ENCODE results near the gene NUTF2. TPM values are rescaled to one million over a fixed set of nuclear protein-coding genes. Genes with fewer than 3 reads are reported as not detected.
A peak's percentile ranks its signal among the peaks of the same experiment; 100 is the strongest.

Gene NUTF2
- total RNA-seq, 2 donors from 2014 or later: 201 to 218 TPM

DNA sequence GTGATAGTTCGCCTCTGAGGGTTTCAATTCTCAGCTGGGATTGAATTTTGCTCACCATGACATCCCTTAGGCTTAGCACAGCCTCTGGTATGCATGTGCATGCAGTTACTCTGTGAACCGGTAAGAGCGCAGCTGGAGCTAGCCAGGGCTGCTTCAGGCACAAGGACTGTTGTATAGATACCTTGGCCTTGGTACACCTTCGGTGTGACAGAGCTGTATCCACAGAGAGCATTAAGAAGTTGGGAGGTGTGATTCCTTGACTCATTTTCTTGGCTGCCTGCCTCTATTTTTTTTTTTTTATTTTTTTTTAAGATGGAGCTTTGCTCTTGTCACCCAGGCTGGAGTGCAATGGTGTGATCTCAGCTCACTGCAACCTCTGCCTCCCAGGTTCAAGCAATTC, 2.2 kb upstream of the NUTF2 start:
- H3K27ac Mint-ChIP-seq: no peak overlapping the region
- peaks cover 9% of the 10 kb centered on the region for H3K36me3 Mint-ChIP-seq (ENCODE audit: low read depth)
- H3K4me1 ChIP-seq (ENCODE audit: control insufficient read depth, insufficient read depth, low read length): peaks cover 22% of the 10 kb centered on the region
- no peaks in the 10 kb centered on the region for H3K27me3 Mint-ChIP-seq (ENCODE audit: insufficient read depth)
- no peaks in the 10 kb centered on the region for H3K27me3 ChIP-seq (ENCODE audit: control insufficient read depth, insufficient read depth, low read length, poor library complexity, severe bottlenecking)
- H3K36me3 ChIP-seq (ENCODE audit: control insufficient read depth, insufficient read depth, low read length): peaks cover 11% of the 10 kb centered on the region
- WGBS, 2 experiments (ENCODE audit: insufficient coverage in 1 of 2, insufficient read length in 1 of 2): 84 to 85% methylated on average over 4 of the region's 4 CpGs
- H3K9ac ChIP-seq (ENCODE audit: extremely low read depth, low read length, poor library complexity, severe bottlenecking): no peak overlapping the region
- peak overlapping the region; percentile 90 for H3K4me3 ChIP-seq (ENCODE audit: low read length)
- TF ChIP-seq, protein P1, sequence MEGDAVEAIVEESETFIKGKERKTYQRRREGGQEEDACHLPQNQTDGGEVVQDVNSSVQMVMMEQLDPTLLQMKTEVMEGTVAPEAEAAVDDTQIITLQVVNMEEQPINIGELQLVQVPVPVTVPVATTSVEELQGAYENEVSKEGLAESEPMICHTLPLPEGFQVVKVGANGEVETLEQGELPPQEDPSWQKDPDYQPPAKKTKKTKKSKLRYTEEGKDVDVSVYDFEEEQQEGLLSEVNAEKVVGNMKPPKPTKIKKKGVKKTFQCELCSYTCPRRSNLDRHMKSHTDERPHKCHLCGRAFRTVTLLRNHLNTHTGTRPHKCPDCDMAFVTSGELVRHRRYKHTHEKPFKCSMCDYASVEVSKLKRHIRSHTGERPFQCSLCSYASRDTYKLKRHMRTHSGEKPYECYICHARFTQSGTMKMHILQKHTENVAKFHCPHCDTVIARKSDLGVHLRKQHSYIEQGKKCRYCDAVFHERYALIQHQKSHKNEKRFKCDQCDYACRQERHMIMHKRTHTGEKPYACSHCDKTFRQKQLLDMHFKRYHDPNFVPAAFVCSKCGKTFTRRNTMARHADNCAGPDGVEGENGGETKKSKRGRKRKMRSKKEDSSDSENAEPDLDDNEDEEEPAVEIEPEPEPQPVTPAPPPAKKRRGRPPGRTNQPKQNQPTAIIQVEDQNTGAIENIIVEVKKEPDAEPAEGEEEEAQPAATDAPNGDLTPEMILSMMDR (conservative IDR thresholded peaks at IDR 0.05): peak; percentile 22
- no peaks in the 10 kb centered on the region for H3K9me3 Mint-ChIP-seq
- H3K4me1 Mint-ChIP-seq: peaks cover 47% of the 10 kb centered on the region
- no peak overlapping the region for H3K27ac ChIP-seq (ENCODE audit: low read depth, low read length)
- H3K4me3 Mint-ChIP-seq: peak overlapping the region; percentile 85
- H3K9me3 ChIP-seq (ENCODE audit: control insufficient read depth, low read length): no peaks in the 10 kb centered on the region
- DNase-seq: no peak

GRCh38 chr16:67845291-67846062, 1.3 kb upstream of the NUTF2 start:
- peaks cover 17% of the 10 kb centered on the region for H3K36me3 ChIP-seq (ENCODE audit: control insufficient read depth, insufficient read depth, low read length)
- peaks cover 22% of the 10 kb centered on the region for H3K4me1 ChIP-seq (ENCODE audit: control insufficient read depth, insufficient read depth, low read length)
- peak overlapping the region; percentile 89 for H3K4me3 ChIP-seq (ENCODE audit: low read length)
- H3K27me3 Mint-ChIP-seq (ENCODE audit: insufficient read depth): no peaks in the 10 kb centered on the region
- H3K27ac Mint-ChIP-seq: peak overlapping the region; percentile 91
- H3K9ac ChIP-seq (ENCODE audit: extremely low read depth, low read length, poor library complexity, severe bottlenecking): peak overlapping the region; percentile 95
- H3K27ac ChIP-seq (ENCODE audit: low read depth, low read length): peak overlapping the region; percentile 96
- WGBS, 2 experiments (ENCODE audit: insufficient coverage in 1 of 2, insufficient read length in 1 of 2): 89 to 91% methylated on average over 4 to 5 of the region's 5 CpGs
- H3K4me3 Mint-ChIP-seq: peak overlapping the region; percentile 89
- H3K4me1 Mint-ChIP-seq: peaks cover 47% of the 10 kb centered on the region
- H3K36me3 Mint-ChIP-seq (ENCODE audit: low read depth): peaks cover 13% of the 10 kb centered on the region
- TF ChIP-seq, protein P1 (conservative IDR thresholded peaks at IDR 0.05): no peak
- no peaks in the 10 kb centered on the region for H3K27me3 ChIP-seq (ENCODE audit: control insufficient read depth, insufficient read depth, low read length, poor library complexity, severe bottlenecking)
- no peaks in the 10 kb centered on the region for H3K9me3 ChIP-seq (ENCODE audit: control insufficient read depth, low read length)
- no peak for DNase-seq
- H3K9me3 Mint-ChIP-seq: no peaks in the 10 kb centered on the region

DNA sequence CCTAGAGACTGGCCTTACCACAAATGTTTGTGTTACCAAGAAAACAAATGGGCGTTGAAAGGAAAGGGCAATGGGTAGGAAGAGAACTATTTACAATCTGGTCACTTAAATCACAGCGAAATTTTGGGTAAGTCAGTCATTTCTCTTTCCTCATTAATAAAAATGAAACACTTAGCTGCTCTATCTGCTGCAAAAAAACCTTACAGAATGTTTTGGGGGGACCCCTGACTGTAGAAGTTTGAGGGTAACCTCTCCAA, 742 bp upstream of the NUTF2 start:
- H3K4me1 Mint-ChIP-seq: peaks cover 47% of the 10 kb centered on the region
- WGBS, 2 experiments (ENCODE audit: insufficient coverage in 1 of 2, insufficient read length in 1 of 2): 55 to 67% methylated on average over 1 to 2 of the region's 2 CpGs

More for the DNA sequence above, 742 bp upstream of the NUTF2 start:
- peak overlapping the region; percentile 95 for H3K9ac ChIP-seq (ENCODE audit: extremely low read depth, low read length, poor library complexity, severe bottlenecking)
- H3K9me3 ChIP-seq (ENCODE audit: control insufficient read depth, low read length): no peaks in the 10 kb centered on the region
- H3K4me1 ChIP-seq (ENCODE audit: control insufficient read depth, insufficient read depth, low read length): peaks cover 22% of the 10 kb centered on the region
- Mint-ChIP-seq H3K27ac (peak overlapping the region; percentile 91), H3K9me3 (no peaks in the 10 kb centered on the region), H3K4me3 (peak overlapping the region; percentile 89), H3K27me3 (ENCODE audit: insufficient read depth) (no peaks in the 10 kb centered on the region), H3K36me3 (ENCODE audit: low read depth) (peaks cover 14% of the 10 kb centered on the region)
- H3K36me3 ChIP-seq (ENCODE audit: control insufficient read depth, insufficient read depth, low read length): peaks cover 19% of the 10 kb centered on the region
- no peaks in the 10 kb centered on the region for H3K27me3 ChIP-seq (ENCODE audit: control insufficient read depth, insufficient read depth, low read length, poor library complexity, severe bottlenecking)
- TF ChIP-seq, protein P1 (conservative IDR thresholded peaks at IDR 0.05): no peak
- DNase-seq: no peak
- H3K27ac ChIP-seq (ENCODE audit: low read depth, low read length): peak overlapping the region; percentile 96
- H3K4me3 ChIP-seq (ENCODE audit: low read length): peak overlapping the region; percentile 89

Data from endodermal cell (in vitro differentiated cells).